Ishikawa (cell line): ENCODE data around the gene MAGI1.

Experiments used
- EGR1 ChIP-seq: IDR thresholded peaks from 2 replicates; pipeline ENCODE4 v1.6.1; 2012
- EP300 ChIP-seq: IDR thresholded peaks from 2 replicates; pipeline ENCODE4 v1.6.1; 2012; ENCODE audit warnings: borderline replicate concordance
- TAF1 ChIP-seq: IDR thresholded peaks from 2 replicates; pipeline ENCODE4 v1.6.1; 2012; ENCODE audit warnings: low read depth, mild to moderate bottlenecking
- TCF12 ChIP-seq: IDR thresholded peaks from 2 replicates; pipeline ENCODE4 v1.6.1; 2012; ENCODE audit warnings: low read depth
- YY1 ChIP-seq: IDR thresholded peaks from 2 replicates; pipeline ENCODE4 v1.6.1; 2012; ENCODE audit warnings: low read depth
- ZBTB7A ChIP-seq: IDR thresholded peaks from 2 replicates; pipeline ENCODE4 v1.6.1; 2012; ENCODE audit warnings: low read depth
- TF ChIP-seq, protein P1 (sequence below): IDR thresholded peaks from 2 replicates; pipeline ENCODE4 v1.6.1; 2012; ENCODE audit warnings: low read depth, mild to moderate bottlenecking

DNA sequence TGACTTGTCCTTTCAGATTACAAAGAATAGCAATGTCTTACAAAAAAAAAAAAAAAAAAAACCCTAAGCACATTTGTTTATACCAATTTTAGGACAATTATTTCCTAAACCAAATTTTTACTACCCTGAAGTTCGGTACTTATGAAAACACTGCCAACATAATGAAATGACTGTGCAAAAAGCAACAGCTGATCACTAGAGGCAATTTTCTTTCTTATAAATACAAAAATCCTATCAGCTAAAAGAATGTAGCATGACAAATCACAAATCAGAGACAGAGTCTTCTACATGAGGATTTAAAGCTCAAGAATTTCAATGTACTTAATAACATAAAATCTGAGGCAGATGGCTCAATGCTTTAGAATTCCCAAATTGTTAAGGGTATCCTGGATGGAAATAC is 191.8 kb downstream of the MAGI1 start:
- no peak for TF ChIP-seq EGR1
- no peak for TF ChIP-seq ZBTB7A
- TF ChIP-seq, protein P1, sequence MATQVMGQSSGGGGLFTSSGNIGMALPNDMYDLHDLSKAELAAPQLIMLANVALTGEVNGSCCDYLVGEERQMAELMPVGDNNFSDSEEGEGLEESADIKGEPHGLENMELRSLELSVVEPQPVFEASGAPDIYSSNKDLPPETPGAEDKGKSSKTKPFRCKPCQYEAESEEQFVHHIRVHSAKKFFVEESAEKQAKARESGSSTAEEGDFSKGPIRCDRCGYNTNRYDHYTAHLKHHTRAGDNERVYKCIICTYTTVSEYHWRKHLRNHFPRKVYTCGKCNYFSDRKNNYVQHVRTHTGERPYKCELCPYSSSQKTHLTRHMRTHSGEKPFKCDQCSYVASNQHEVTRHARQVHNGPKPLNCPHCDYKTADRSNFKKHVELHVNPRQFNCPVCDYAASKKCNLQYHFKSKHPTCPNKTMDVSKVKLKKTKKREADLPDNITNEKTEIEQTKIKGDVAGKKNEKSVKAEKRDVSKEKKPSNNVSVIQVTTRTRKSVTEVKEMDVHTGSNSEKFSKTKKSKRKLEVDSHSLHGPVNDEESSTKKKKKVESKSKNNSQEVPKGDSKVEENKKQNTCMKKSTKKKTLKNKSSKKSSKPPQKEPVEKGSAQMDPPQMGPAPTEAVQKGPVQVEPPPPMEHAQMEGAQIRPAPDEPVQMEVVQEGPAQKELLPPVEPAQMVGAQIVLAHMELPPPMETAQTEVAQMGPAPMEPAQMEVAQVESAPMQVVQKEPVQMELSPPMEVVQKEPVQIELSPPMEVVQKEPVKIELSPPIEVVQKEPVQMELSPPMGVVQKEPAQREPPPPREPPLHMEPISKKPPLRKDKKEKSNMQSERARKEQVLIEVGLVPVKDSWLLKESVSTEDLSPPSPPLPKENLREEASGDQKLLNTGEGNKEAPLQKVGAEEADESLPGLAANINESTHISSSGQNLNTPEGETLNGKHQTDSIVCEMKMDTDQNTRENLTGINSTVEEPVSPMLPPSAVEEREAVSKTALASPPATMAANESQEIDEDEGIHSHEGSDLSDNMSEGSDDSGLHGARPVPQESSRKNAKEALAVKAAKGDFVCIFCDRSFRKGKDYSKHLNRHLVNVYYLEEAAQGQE = no peak
- no peak for TF ChIP-seq TCF12
- TF ChIP-seq TAF1 = no peak
- no peak for TF ChIP-seq YY1
- no peak for TF ChIP-seq EP300
